Measurements from ENCODE around the gene NME8.

DNA sequence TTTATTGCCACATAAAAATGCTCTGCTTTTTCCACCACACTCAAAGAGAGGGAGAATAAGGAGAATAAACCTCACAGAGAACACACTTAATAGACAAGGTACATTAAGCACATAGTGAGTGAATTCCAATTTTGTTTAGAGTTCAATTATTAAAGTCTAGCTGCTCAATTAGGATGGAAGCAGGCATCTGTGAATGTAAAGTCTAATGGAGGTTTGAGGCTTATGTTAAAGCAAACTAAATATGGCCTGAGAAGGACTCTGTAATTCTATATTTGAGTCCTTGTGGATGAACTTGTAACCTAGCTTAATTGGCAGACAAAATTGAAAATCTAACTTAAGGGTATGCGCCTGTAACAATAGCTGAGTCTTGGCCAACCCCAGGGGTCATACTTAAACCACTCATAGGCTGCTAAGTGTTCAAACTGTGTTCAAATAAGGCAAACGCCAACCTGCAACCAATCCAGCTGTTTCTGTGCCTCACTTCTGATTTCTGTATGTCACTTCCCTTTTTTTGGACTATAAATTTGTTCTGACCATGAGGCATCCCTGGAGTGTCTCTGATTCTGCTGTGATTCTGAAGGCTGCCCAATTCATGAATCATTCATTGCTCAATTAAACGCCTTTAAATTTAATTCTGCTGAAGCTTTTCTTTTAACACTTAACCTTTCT is 31.3 kb upstream of the NME8 start:
- TF ChIP-seq, protein P1, sequence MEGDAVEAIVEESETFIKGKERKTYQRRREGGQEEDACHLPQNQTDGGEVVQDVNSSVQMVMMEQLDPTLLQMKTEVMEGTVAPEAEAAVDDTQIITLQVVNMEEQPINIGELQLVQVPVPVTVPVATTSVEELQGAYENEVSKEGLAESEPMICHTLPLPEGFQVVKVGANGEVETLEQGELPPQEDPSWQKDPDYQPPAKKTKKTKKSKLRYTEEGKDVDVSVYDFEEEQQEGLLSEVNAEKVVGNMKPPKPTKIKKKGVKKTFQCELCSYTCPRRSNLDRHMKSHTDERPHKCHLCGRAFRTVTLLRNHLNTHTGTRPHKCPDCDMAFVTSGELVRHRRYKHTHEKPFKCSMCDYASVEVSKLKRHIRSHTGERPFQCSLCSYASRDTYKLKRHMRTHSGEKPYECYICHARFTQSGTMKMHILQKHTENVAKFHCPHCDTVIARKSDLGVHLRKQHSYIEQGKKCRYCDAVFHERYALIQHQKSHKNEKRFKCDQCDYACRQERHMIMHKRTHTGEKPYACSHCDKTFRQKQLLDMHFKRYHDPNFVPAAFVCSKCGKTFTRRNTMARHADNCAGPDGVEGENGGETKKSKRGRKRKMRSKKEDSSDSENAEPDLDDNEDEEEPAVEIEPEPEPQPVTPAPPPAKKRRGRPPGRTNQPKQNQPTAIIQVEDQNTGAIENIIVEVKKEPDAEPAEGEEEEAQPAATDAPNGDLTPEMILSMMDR (IDR thresholded peaks at IDR 0.05; ENCODE audit: insufficient read depth, low read depth, low read length), result no peak
- TF ChIP-seq EZH2 (IDR thresholded peaks at IDR 0.05; ENCODE audit: insufficient read depth, low read length), result no peak
